ENCODE data around the gene ARMC12.

Gene ARMC12

DNA sequence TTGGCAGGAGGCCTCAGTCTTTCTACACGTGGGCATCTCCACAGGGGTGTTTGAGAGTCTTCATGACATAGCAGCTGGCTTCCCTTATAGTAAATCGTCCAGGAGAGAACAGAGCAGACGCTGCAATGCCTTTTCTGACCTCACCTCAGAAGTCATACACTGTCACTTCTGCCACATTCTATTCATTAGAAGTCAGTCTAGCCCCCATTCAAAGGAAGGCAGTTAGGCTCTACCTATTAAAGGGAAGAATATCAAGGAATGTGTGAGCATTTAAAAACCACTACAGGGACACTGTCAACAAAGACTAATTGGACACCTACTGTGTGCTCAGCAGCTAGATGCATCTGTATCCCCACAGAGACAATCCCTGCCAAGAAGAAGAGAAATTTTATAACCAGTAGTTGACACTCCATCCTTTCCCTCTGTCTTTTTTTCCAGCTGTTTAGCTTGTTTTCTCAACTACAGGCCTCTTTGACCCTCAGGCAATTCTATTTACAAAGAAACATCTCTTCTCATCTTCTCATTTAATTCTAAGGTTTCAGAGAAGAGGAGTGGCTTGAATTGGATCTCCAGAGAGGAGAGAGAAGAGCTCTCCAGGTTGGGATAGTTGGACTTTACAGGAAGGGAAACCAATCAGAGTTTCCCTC is 18.6 kb downstream of the ARMC12 start:
- no peak overlapping the region for H3K9ac ChIP-seq (ENCODE audit: low read length)
- H3K27me3 ChIP-seq (ENCODE audit: control insufficient read depth, insufficient read depth, low read length) = no peaks in the 10 kb centered on the region
- H3K9me3 ChIP-seq (ENCODE audit: control insufficient read depth, insufficient read depth, low read depth, low read length) = no peaks in the 10 kb centered on the region
- H3K4me3 ChIP-seq (ENCODE audit: low read depth, low read length) = no peak overlapping the region
- H3K27ac ChIP-seq (ENCODE audit: low read depth, low read length) = no peak overlapping the region
- peaks cover 21% of the 10 kb centered on the region for H3K4me1 ChIP-seq (ENCODE audit: control insufficient read depth, insufficient read depth, low read length)
- no peaks in the 10 kb centered on the region for H3K36me3 ChIP-seq (ENCODE audit: control insufficient read depth, insufficient read depth, low read length)

DNA sequence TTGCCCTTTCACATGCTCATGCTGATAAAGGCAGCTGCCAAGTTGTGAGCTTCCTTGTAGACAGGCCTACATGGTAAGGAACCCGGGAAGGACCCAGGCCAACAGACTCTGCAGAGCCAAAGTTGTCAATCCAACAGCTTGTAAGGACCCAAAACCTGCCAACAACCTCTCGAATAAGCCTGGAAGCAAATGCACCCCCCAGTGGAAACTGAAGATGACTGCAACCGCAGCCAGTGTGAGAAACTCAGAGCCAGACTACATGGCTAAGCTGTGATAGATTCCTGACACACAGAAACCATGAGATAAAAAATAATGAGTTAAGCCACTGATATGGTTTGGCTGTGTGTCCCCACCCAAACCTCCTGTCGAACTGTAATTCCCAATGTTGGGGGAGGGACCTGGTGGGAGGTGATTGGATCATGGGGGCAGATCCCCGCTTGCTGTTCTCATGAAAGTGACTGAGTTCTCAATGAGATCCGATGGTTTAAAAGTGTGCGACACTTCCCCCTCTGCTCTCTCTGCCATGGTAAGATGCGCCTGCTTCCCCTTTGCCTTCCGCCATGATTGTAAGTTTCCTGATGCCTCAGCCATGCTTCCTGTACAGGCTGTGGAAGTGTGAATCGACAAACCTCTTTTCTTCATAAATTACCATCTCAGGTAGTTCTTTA is 20.8 kb downstream of the ARMC12 start:
- H3K9me3 ChIP-seq (ENCODE audit: control insufficient read depth, insufficient read depth, low read depth, low read length) = no peaks in the 10 kb centered on the region
- H3K36me3 ChIP-seq (ENCODE audit: control insufficient read depth, insufficient read depth, low read length) = no peaks in the 10 kb centered on the region
- H3K27ac ChIP-seq (ENCODE audit: low read depth, low read length) = no peak overlapping the region
- H3K4me1 ChIP-seq (ENCODE audit: control insufficient read depth, insufficient read depth, low read length) = peaks cover 21% of the 10 kb centered on the region
- no peak overlapping the region for H3K4me3 ChIP-seq (ENCODE audit: low read depth, low read length)
- no peak overlapping the region for H3K9ac ChIP-seq (ENCODE audit: low read length)
- H3K27me3 ChIP-seq (ENCODE audit: control insufficient read depth, insufficient read depth, low read length) = no peaks in the 10 kb centered on the region

GRCh38 chr6:35759426-35759825 is 22.6 kb downstream of the ARMC12 start:
- Histone ChIP-seq H3K9ac (ENCODE audit: low read length) (no peak overlapping the region), H3K27me3 (ENCODE audit: control insufficient read depth, insufficient read depth, low read length) (peaks cover 3% of the 10 kb centered on the region; the same call in 1 of the 2 replicates), H3K36me3 (ENCODE audit: control insufficient read depth, insufficient read depth, low read length) (no peaks in the 10 kb centered on the region), H3K9me3 (ENCODE audit: control insufficient read depth, insufficient read depth, low read depth, low read length) (no peaks in the 10 kb centered on the region), H3K4me3 (ENCODE audit: low read depth, low read length) (no peak overlapping the region), H3K4me1 (ENCODE audit: control insufficient read depth, insufficient read depth, low read length) (peaks cover 19% of the 10 kb centered on the region), H3K27ac (ENCODE audit: low read depth, low read length) (no peak overlapping the region)

DNA sequence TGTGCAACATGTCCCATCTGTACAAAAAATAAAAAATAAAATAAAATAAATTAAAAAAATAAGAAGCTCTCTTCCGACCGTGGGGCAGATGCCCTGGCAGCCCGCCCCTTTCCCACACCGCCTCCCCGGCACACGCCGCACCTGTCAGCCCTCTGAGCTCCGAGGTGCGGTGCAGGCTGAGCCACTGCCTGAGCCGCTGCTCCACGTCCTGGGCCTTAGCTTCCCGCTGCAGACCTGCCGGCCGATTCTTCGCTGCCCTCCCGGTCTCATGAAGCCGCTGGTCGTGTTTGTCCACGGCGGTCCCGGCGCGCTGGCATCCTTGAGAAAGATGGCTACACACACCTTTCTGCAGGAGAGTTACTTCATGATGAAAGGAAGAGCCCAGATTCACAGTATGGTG is 28.9 kb downstream of the ARMC12 start:
- Histone ChIP-seq H3K9me3 (ENCODE audit: control insufficient read depth, insufficient read depth, low read depth, low read length) (no peaks in the 10 kb centered on the region), H3K4me1 (ENCODE audit: control insufficient read depth, insufficient read depth, low read length) (no peaks in the 10 kb centered on the region; the same call in 1 of the 2 replicates), H3K27me3 (ENCODE audit: control insufficient read depth, insufficient read depth, low read length) (peaks cover 3% of the 10 kb centered on the region; the same call in 1 of the 2 replicates), H3K4me3 (ENCODE audit: low read depth, low read length) (no peak overlapping the region), H3K27ac (ENCODE audit: low read depth, low read length) (no peak overlapping the region), H3K9ac (ENCODE audit: low read length) (no peak overlapping the region), H3K36me3 (ENCODE audit: control insufficient read depth, insufficient read depth, low read length) (no peaks in the 10 kb centered on the region)

DNA sequence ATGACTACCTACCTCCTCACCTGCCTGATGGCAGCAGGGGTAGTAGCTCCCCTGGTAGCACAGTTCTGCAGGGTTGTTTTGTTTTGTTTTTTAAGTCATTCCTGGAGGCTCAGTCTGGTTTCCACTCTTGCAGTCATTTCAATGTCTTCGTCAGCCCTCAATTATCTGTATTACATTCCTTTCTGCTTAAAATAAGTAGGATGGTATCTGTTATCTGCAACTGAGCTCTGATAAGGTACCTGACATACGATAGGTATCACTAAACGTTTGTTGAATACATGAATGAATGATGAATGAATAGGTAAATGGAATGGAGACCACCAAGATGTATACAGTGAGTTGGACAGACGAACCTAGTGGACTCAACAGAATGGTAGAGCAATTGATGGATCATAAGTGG is 32.4 kb downstream of the ARMC12 start:
- H3K9me3 ChIP-seq (ENCODE audit: control insufficient read depth, insufficient read depth, low read depth, low read length) = no peaks in the 10 kb centered on the region
- H3K27ac ChIP-seq (ENCODE audit: low read depth, low read length) = no peak overlapping the region
- no peak overlapping the region for H3K9ac ChIP-seq (ENCODE audit: low read length)
- no peak overlapping the region for H3K4me3 ChIP-seq (ENCODE audit: low read depth, low read length)
- no peaks in the 10 kb centered on the region for H3K36me3 ChIP-seq (ENCODE audit: control insufficient read depth, insufficient read depth, low read length)
- H3K4me1 ChIP-seq (ENCODE audit: control insufficient read depth, insufficient read depth, low read length) = peaks cover 8% of the 10 kb centered on the region; the same call in 1 of the 2 replicates
- H3K27me3 ChIP-seq (ENCODE audit: control insufficient read depth, insufficient read depth, low read length) = no peaks in the 10 kb centered on the region; the same call in 1 of the 2 replicates

- H3K27ac ChIP-seq (ENCODE audit: low read depth, low read length) = no peak overlapping the region
- no peak overlapping the region for H3K4me3 ChIP-seq (ENCODE audit: low read depth, low read length)
Observed at GRCh38 chr6:35771343-35771627, 34.5 kb downstream of the ARMC12 start.

GRCh38 chr6:35774116-35774794 is 37.4 kb downstream of the ARMC12 start:
- no peak overlapping the region for H3K4me3 ChIP-seq (ENCODE audit: low read depth, low read length)
- peaks cover 10% of the 10 kb centered on the region; the same call in 1 of the 2 replicates for H3K4me1 ChIP-seq (ENCODE audit: control insufficient read depth, insufficient read depth, low read length)
- no peak overlapping the region for H3K9ac ChIP-seq (ENCODE audit: low read length)
- H3K9me3 ChIP-seq (ENCODE audit: control insufficient read depth, insufficient read depth, low read depth, low read length) = no peaks in the 10 kb centered on the region
- H3K36me3 ChIP-seq (ENCODE audit: control insufficient read depth, insufficient read depth, low read length) = no peaks in the 10 kb centered on the region
- peaks cover 2% of the 10 kb centered on the region; the same call in 1 of the 2 replicates for H3K27me3 ChIP-seq (ENCODE audit: control insufficient read depth, insufficient read depth, low read length)
- H3K27ac ChIP-seq (ENCODE audit: low read depth, low read length) = no peak overlapping the region

More at GRCh38 chr6:35771343-35771627, 34.5 kb downstream of the ARMC12 start:
- Histone ChIP-seq H3K36me3 (ENCODE audit: control insufficient read depth, insufficient read depth, low read length) (no peaks in the 10 kb centered on the region), H3K9me3 (ENCODE audit: control insufficient read depth, insufficient read depth, low read depth, low read length) (no peaks in the 10 kb centered on the region), H3K27me3 (ENCODE audit: control insufficient read depth, insufficient read depth, low read length) (no peaks in the 10 kb centered on the region), H3K4me1 (ENCODE audit: control insufficient read depth, insufficient read depth, low read length) (peaks cover 8% of the 10 kb centered on the region; the same call in 1 of the 2 replicates), H3K9ac (ENCODE audit: low read length) (no peak overlapping the region)

DNA sequence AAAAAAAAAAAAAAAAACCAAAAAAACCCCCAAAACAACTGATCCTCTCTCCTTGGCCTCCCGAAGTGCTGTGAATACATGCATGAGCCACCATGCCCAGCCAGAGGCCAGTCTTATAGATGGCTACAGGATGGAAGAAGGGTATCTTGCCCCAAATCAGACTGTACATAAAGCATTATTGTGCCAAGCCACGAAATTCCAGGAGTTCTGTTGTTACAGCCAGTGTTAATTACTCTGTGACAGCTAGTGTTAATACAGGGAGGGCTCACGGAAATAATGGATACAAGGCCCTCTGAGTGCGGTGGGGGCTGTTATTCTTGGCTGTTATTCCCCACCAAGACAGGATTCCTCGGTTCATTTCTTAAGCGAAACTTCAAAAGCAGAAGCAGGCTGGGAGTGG is 38.2 kb downstream of the ARMC12 start:
- H3K27ac ChIP-seq (ENCODE audit: low read depth, low read length) = no peak overlapping the region
- H3K27me3 ChIP-seq (ENCODE audit: control insufficient read depth, insufficient read depth, low read length) = peaks cover 2% of the 10 kb centered on the region; the same call in 1 of the 2 replicates
- no peaks in the 10 kb centered on the region for H3K9me3 ChIP-seq (ENCODE audit: control insufficient read depth, insufficient read depth, low read depth, low read length)
- H3K9ac ChIP-seq (ENCODE audit: low read length) = no peak overlapping the region
- no peaks in the 10 kb centered on the region for H3K36me3 ChIP-seq (ENCODE audit: control insufficient read depth, insufficient read depth, low read length)
- H3K4me1 ChIP-seq (ENCODE audit: control insufficient read depth, insufficient read depth, low read length) = peaks cover 10% of the 10 kb centered on the region; the same call in 1 of the 2 replicates
- no peak overlapping the region for H3K4me3 ChIP-seq (ENCODE audit: low read depth, low read length)

- peaks cover 4% of the 10 kb centered on the region; the same call in 1 of the 2 replicates for H3K4me1 ChIP-seq (ENCODE audit: control insufficient read depth, insufficient read depth, low read length)
- peak within 1 kb of the TSS; percentile 36 for H3K9ac ChIP-seq (ENCODE audit: low read length)
- no peak within 1 kb of the TSS; the same call in 1 of the 2 replicates for H3K27ac ChIP-seq (ENCODE audit: low read depth, low read length)
- no peaks in the 10 kb centered on the region for H3K36me3 ChIP-seq (ENCODE audit: control insufficient read depth, insufficient read depth, low read length)
- H3K4me3 ChIP-seq (ENCODE audit: low read depth, low read length) = peak within 1 kb of the TSS; percentile 67
- no peaks in the 10 kb centered on the region for H3K9me3 ChIP-seq (ENCODE audit: control insufficient read depth, insufficient read depth, low read depth, low read length)
- peaks cover 2% of the 10 kb centered on the region; the same call in 1 of the 2 replicates for H3K27me3 ChIP-seq (ENCODE audit: control insufficient read depth, insufficient read depth, low read length)
Observed at GRCh38 chr6:35776364-35777215, 39.8 kb downstream of the ARMC12 start, which contains the start of gene CLPSL2. Gene CLPSL2 (plus strand): TSS chr6:35776598. CDS start chr6:35776619, 21 bp downstream.

GRCh38 chr6:35777356-35778102 is 40.7 kb downstream of the ARMC12 start:
- Histone ChIP-seq H3K27me3 (ENCODE audit: control insufficient read depth, insufficient read depth, low read length) (peaks cover 2% of the 10 kb centered on the region; the same call in 1 of the 2 replicates), H3K27ac (ENCODE audit: low read depth, low read length) (no peak overlapping the region), H3K4me1 (ENCODE audit: control insufficient read depth, insufficient read depth, low read length) (peaks cover 2% of the 10 kb centered on the region; the same call in 1 of the 2 replicates), H3K36me3 (ENCODE audit: control insufficient read depth, insufficient read depth, low read length) (no peaks in the 10 kb centered on the region), H3K9me3 (ENCODE audit: control insufficient read depth, insufficient read depth, low read depth, low read length) (no peaks in the 10 kb centered on the region), H3K4me3 (ENCODE audit: low read depth, low read length) (no peak overlapping the region), H3K9ac (ENCODE audit: low read length) (no peak overlapping the region)

All from HUES6 (cell line).